Right kidney (tissue), 1 donor: ENCODE results near the gene BIRC3.

ENCODE experiments used
- DNase-seq: peaks from one replicate; pipeline ENCODE4 v3.0.0-alpha.2; 2016

Gene BIRC3

GRCh38 chr11:102375720-102376399 lies 58.6 kb downstream of the BIRC3 start:
- DNase-seq = no peak

GRCh38 chr11:102377891-102378290 lies 60.6 kb downstream of the BIRC3 start:
- no peak for DNase-seq

- DNase-seq = no peak
Observed at GRCh38 chr11:102378818-102379217, 61.5 kb downstream of the BIRC3 start.

- no peak for DNase-seq
Observed at GRCh38 chr11:102382384-102382783, 65.1 kb downstream of the BIRC3 start.

- DNase-seq = no peak
Observed at GRCh38 chr11:102383839-102384238, 66.6 kb downstream of the BIRC3 start.

- DNase-seq = peak; percentile 42
Observed at GRCh38 chr11:102384419-102385079, 67.3 kb downstream of the BIRC3 start.

GRCh38 chr11:102385085-102386007 lies 68.1 kb downstream of the BIRC3 start:
- DNase-seq = peak; percentile 28

- DNase-seq = no peak
Observed at GRCh38 chr11:102386136-102386734, 69.0 kb downstream of the BIRC3 start.

- DNase-seq = no peak
Observed at GRCh38 chr11:102387043-102387781, 69.9 kb downstream of the BIRC3 start.
